ENCODE data around the gene OVCH1. TPM values are rescaled to one million over a fixed set of nuclear protein-coding genes. Genes with fewer than 3 reads are reported as not detected.

The OVCH1 gene
- total RNA-seq, 1 donor from 2014 or later, result not detected

DNA sequence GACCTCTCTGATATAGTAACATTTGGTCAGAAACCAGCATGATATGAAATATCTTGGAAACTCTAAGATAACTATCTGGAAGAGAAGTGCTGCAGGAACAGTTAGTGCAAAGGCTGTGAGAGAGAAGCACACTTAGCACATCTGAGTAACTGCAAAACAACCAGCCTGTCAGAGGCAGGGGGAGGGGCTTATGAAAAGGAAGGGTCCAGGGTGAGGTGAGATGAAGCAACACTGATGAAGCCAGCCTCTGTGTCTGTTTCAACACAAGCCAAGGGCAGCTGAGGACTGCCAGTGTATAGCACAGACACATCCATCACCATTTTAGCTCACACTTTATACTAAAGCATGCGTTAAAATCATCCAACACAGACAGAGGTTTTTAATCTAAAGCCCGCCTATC lies 37.4 kb upstream of the OVCH1 start:
- DNase-seq (ENCODE audit: low spot score), result no peak
- no peak overlapping the region for H3K9ac ChIP-seq

DNA sequence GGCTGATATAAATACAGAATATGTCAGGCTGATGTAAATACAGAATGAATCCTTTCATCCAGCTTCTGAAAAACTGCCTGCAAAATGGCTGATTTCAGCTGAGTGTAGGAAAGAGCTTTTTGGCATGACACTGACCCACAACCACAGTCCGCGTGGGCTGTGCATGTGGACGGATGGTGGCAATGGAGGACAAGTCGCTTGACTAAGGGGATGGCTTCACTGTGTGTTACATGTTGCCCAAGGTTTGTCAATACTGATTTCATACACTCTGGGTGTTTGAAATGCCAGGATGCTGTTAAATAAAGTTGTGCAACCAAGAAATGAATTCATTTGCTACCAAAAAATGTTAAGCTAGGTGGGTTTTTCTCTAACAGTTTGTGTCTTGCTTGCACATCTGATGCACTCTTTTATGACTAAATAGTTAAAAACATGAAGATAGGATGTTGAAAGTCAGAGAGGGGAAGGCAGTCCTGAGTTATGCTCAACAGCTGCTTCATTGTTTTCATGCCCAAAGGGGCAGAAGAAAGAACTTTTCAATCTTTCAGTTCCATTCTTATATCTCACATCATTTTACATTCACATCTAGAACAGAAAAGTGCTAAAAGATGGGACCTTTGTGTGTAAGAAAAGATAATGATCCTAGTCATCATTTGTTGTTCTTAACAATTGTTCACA lies 36.5 kb upstream of the OVCH1 start:
- DNase-seq (ENCODE audit: low spot score), result no peak
- Histone ChIP-seq H3K27me3 (no peaks in the 10 kb centered on the region), H3K79me2 (ENCODE audit: low read depth) (no peaks in the 10 kb centered on the region), H3K27ac (no peak overlapping the region), H3K4me2 (no peak overlapping the region), H3K4me3 (no peak overlapping the region), H3K9me3 (ENCODE audit: low read depth) (no peaks in the 10 kb centered on the region), H3K9ac (no peak overlapping the region), H3K36me3 (no peaks in the 10 kb centered on the region), H4K20me1 (ENCODE audit: low read depth) (no peaks in the 10 kb centered on the region), H3K4me1 (no peaks in the 10 kb centered on the region), H2AFZ (replicated peaks) (no peak overlapping the region), H3F3A (ENCODE audit: low read depth) (no peaks in the 10 kb centered on the region)
- Mint-ChIP-seq H3K4me3 (no peak overlapping the region), H3K4me1 (no peaks in the 10 kb centered on the region), H3K36me3 (peaks cover 6% of the 10 kb centered on the region), H3K27ac (no peak overlapping the region), H3K9me3 (no peaks in the 10 kb centered on the region), H3K27me3 (ENCODE audit: insufficient read depth, low read depth) (peaks cover 2% of the 10 kb centered on the region)
- no peak for TF ChIP-seq EZH2 (IDR thresholded peaks at IDR 0.05)
- TF ChIP-seq, protein P1, sequence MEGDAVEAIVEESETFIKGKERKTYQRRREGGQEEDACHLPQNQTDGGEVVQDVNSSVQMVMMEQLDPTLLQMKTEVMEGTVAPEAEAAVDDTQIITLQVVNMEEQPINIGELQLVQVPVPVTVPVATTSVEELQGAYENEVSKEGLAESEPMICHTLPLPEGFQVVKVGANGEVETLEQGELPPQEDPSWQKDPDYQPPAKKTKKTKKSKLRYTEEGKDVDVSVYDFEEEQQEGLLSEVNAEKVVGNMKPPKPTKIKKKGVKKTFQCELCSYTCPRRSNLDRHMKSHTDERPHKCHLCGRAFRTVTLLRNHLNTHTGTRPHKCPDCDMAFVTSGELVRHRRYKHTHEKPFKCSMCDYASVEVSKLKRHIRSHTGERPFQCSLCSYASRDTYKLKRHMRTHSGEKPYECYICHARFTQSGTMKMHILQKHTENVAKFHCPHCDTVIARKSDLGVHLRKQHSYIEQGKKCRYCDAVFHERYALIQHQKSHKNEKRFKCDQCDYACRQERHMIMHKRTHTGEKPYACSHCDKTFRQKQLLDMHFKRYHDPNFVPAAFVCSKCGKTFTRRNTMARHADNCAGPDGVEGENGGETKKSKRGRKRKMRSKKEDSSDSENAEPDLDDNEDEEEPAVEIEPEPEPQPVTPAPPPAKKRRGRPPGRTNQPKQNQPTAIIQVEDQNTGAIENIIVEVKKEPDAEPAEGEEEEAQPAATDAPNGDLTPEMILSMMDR (IDR thresholded peaks at IDR 0.05), result no peak
- TF ChIP-seq EZH2phosphoT487 (IDR thresholded peaks at IDR 0.05), result no peak

More for the DNA sequence above, 37.4 kb upstream of the OVCH1 start:
- Mint-ChIP-seq H3K9me3 (no peaks in the 10 kb centered on the region), H3K27me3 (ENCODE audit: insufficient read depth, low read depth) (peaks cover 2% of the 10 kb centered on the region), H3K27ac (no peak overlapping the region), H3K36me3 (peaks cover 6% of the 10 kb centered on the region), H3K4me1 (no peaks in the 10 kb centered on the region), H3K4me3 (no peak overlapping the region)
- Histone ChIP-seq H4K20me1 (ENCODE audit: low read depth) (no peaks in the 10 kb centered on the region), H3K36me3 (no peaks in the 10 kb centered on the region), H3K27me3 (no peaks in the 10 kb centered on the region), H3K4me1 (no peaks in the 10 kb centered on the region), H3K27ac (no peak overlapping the region), H3K79me2 (ENCODE audit: low read depth) (no peaks in the 10 kb centered on the region), H3K4me3 (no peak overlapping the region), H3K9me3 (ENCODE audit: low read depth) (no peaks in the 10 kb centered on the region), H2AFZ (replicated peaks) (no peak overlapping the region), H3K4me2 (no peak overlapping the region), H3F3A (ENCODE audit: low read depth) (no peaks in the 10 kb centered on the region)
- TF ChIP-seq, protein P1 (IDR thresholded peaks at IDR 0.05), result no peak
- TF ChIP-seq EZH2 (IDR thresholded peaks at IDR 0.05) (no peak), EZH2phosphoT487 (IDR thresholded peaks at IDR 0.05) (no peak)

DNA sequence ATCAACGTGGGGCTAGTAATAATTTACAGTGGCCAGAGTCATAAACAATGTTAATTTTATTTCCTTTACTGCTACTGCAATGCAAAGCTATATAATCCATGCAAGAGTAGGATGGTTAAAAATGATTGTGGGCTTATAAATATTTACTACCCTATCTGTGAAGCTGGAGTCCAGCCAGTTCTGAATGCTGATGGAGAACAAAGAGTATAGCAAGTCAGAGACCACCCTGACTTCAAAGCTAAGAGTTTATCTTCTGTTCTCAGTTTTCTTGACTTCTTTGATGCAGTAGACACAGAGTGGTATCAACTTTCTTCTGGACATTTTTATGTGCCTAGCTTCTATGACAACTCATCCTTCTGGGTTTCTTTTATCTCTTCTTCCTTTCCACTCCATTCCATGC lies 34.0 kb upstream of the OVCH1 start:
- Histone ChIP-seq H3K4me1 (no peaks in the 10 kb centered on the region), H3F3A (ENCODE audit: low read depth) (no peaks in the 10 kb centered on the region), H4K20me1 (ENCODE audit: low read depth) (no peaks in the 10 kb centered on the region), H3K27me3 (no peaks in the 10 kb centered on the region), H2AFZ (replicated peaks) (no peak overlapping the region), H3K9me3 (ENCODE audit: low read depth) (no peaks in the 10 kb centered on the region), H3K36me3 (no peaks in the 10 kb centered on the region), H3K9ac (no peak overlapping the region), H3K4me3 (no peak overlapping the region), H3K79me2 (ENCODE audit: low read depth) (no peaks in the 10 kb centered on the region), H3K4me2 (no peak overlapping the region), H3K27ac (no peak overlapping the region)
- Mint-ChIP-seq H3K9me3 (no peaks in the 10 kb centered on the region), H3K4me3 (no peak overlapping the region), H3K4me1 (no peaks in the 10 kb centered on the region), H3K27me3 (ENCODE audit: insufficient read depth, low read depth) (peaks cover 2% of the 10 kb centered on the region), H3K36me3 (peaks cover 6% of the 10 kb centered on the region), H3K27ac (no peak overlapping the region)
- DNase-seq (ENCODE audit: low spot score), result no peak
- no peak for TF ChIP-seq EZH2phosphoT487 (IDR thresholded peaks at IDR 0.05)
- TF ChIP-seq, protein P1 (IDR thresholded peaks at IDR 0.05), result no peak
- no peak for TF ChIP-seq EZH2 (IDR thresholded peaks at IDR 0.05)
